K562 (cell line): ENCODE data around the gene PRKACA. TPM values are rescaled to one million over a fixed set of nuclear protein-coding genes. Genes with fewer than 3 reads are reported as not detected.

Experiments
- ATF1 ChIP-seq, 2 experiments: fragments of 450-650 bp in 1 of 2; IDR thresholded peaks; 2 replicates each; pipeline ENCODE4 v1.6.1; 2016; ENCODE audit warnings: missing compliant biosample characterization in 1 of 2, missing genetic modification characterization in 1 of 2
- GTF2A2 ChIP-seq: IDR thresholded peaks from 2 replicates; pipeline ENCODE4 v1.6.1; 2016; ENCODE audit warnings: mild to moderate bottlenecking, missing genetic modification characterization, missing compliant biosample characterization
- MNT ChIP-seq, 2 experiments: fragments of 450-650 bp; conservative IDR thresholded peaks; 2 replicates each; pipeline ENCODE4 v1.6.1; 2017; ENCODE audit warnings: mild to moderate bottlenecking in 2 of 2, moderate library complexity in 2 of 2
- NKRF ChIP-seq: fragments of 450-650 bp; IDR thresholded peaks from 2 replicates; pipeline ENCODE4 v1.6.1; 2016; ENCODE audit warnings: borderline replicate concordance
- PCBP1 ChIP-seq: fragments of 200-400 bp; formaldehyde crosslinking; IDR thresholded peaks from 2 replicates; pipeline ENCODE4 v1.6.1; 2018; ENCODE audit warnings: mild to moderate bottlenecking, low read depth, low read length; ENCODE audit not compliant: poor library complexity, severe bottlenecking
- SRF ChIP-seq, 2 experiments: fragments of 250-450, 450-650 bp in 1 of 2; sonication (Bioruptor Pico) in 1 of 2; sonication (generic) in 1 of 2; formaldehyde crosslinking; IDR thresholded peaks; 2 replicates each; pipeline versions ENCODE4 v1.5.0 to v1.5.1; 2020 to 2022; ENCODE audit warnings: mild to moderate bottlenecking in 1 of 2, missing genetic modification reagents in 1 of 2
- TGIF2 ChIP-seq: sonication (generic); formaldehyde crosslinking; IDR thresholded peaks from 2 replicates; pipeline ENCODE4 v1.8.1; 2022; ENCODE audit warnings: mild to moderate bottlenecking, missing genetic modification reagents, moderate library complexity
- VEZF1 ChIP-seq: fragments of 200-800 bp; sonication (Bioruptor generic); IDR thresholded peaks from 2 replicates; pipeline ENCODE4 v1.6.1; 2017; ENCODE audit warnings: missing genetic modification characterization, missing compliant biosample characterization
- ZNF277 ChIP-seq: fragments of 250-450 bp; sonication (Bioruptor Pico); IDR thresholded peaks from 2 replicates; pipeline ENCODE4 v1.8.0; 2022; ENCODE audit warnings: inconsistent platforms, mild to moderate bottlenecking, moderate library complexity, borderline replicate concordance
- polyA plus RNA-seq, 8 experiments: library from polyadenylated mRNA; depleted of rRNA in 4 of 8; stranded (reverse) in 5 of 8; unstranded in 3 of 8; fragments of >200 nt; fragmentation: Nextera tagmentation in 2 of 8; fragmentation: Illumina TruSeq in 1 of 8; extraction: Ambion mirVana in 2 of 8; extraction: Trizol in 1 of 8; gene quantifications; 2 replicates each; pipeline versions ENCODE4 v1.2.1 to v1.2.3, GENCODE V29; 2011 to 2014; ENCODE audit warnings: inconsistent platforms in 1 of 8, missing spikeins in 1 of 8
- total RNA-seq, 7 experiments: library from RNA; depleted of rRNA in 6 of 7; stranded (reverse); fragments of >200 nt in 6 of 7; fragmentation: Illumina TruSeq in 2 of 7; extraction: Trizol in 2 of 7; gene quantifications; 2 replicates each; pipeline versions ENCODE4 v1.2.1 to v1.2.3, GENCODE V29; 2011 to 2021; ENCODE audit warnings: low replicate concordance in 1 of 7

The PRKACA gene
- total and polyA plus RNA-seq, 9 of the 15 experiments (the other 6 are each of a cell fraction or from before 2014, with no cell fraction given), result 1.2 to 63.1 (median 13.0) TPM

GRCh38 chr19:14116918-14117578 is 514 bp downstream of the PRKACA start (continued):
- TF ChIP-seq SRF (CRISPR knock-in tag; IDR thresholded peaks at IDR 0.05) (no peak), GTF2A2 (tag) (no peak), VEZF1 (peak; percentile 58), ZNF277 (no peak), TGIF2 (peak; percentile 74; the same call in 1 of the 2 replicates), MNT (conservative IDR thresholded peaks at IDR 0.05) (peak; percentile 38 to 51; a peak in 2 of 4 replicates), PCBP1 (peak; percentile 29), ATF1 (CRISPR knock-in tag; IDR thresholded peaks at IDR 0.05) (no peak), ATF1 (tag; IDR thresholded peaks at IDR 0.05) (no peak), NKRF (peak; percentile 74)
